ENCODE results near the gene VPS35L. TPM values are rescaled to one million over a fixed set of nuclear protein-coding genes. Genes with fewer than 3 reads are reported as not detected.

VPS35L gene
- total RNA-seq, 2 experiments from 2014 or later, result 25.8 to 28.3 TPM

DNA sequence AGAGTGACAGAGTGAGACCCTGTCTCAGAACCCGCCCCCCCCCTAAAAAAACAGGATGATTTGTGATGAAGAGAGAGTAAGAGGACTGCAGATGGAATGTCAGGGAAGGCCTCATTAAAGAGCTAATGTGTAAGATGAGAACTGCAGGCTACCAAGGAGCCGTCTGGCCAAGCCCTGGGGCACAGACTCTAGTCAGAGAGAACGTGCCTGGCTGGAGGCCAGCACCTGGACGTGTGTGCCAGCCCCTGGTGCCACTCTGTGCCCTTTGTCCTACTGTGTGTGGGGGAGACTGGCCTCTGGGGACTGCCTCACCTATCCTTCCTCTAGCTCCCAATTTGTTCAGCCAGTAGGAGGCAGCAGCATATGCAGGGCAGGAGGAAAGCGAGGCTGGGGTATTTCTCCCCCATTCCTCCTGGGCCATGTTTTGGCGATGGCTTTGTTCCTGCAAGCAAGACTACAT, 125.4 kb downstream of the VPS35L start:
- Mint-ChIP-seq H3K4me1 (ENCODE audit: low read depth) (no peaks in the 10 kb centered on the region), H3K36me3 (ENCODE audit: low read depth) (peaks cover 68% of the 10 kb centered on the region), H3K27me3 (no peaks in the 10 kb centered on the region), H3K4me3 (no peak overlapping the region), H3K27ac (no peak overlapping the region), H3K9me3 (no peaks in the 10 kb centered on the region)
- Histone ChIP-seq H3K27me3 (ENCODE audit: control insufficient read depth in 1 of 2, insufficient read depth in 2 of 2, low read length in 2 of 2) (no peaks in the 10 kb centered on the region), H3K9me3 (ENCODE audit: control insufficient read depth in 1 of 2, insufficient read depth in 1 of 2, low read length in 2 of 2) (peaks cover 4 to 5% of the 10 kb centered on the region in 2 experiments), H3K36me3 (ENCODE audit: insufficient read depth, low read length) (peaks cover 46% of the 10 kb centered on the region), H3K27ac (ENCODE audit: low read depth in 1 of 2, low read length in 2 of 2) (no peak overlapping the region), H3K4me3 (ENCODE audit: low read length) (no peak overlapping the region), H3K4me1 (ENCODE audit: insufficient read depth, low read length) (no peaks in the 10 kb centered on the region)
- intact Hi-C loops (cut with DNase I, micrococcal nuclease), result no loop called here
- DNase-seq, result no peak
- TF ChIP-seq CTCF (IDR thresholded peaks at IDR 0.05), result no peak
- no peak for ATAC-seq (ENCODE audit: poor library complexity)
- POLR2A ChIA-PET, result interaction anchor here (0.6 to 1.4 kb wide), 2 partner anchors 204 to 297 kb away, joined by 3 to 4 read pairs; partner anchors contain the start of gene GPRC5B
- CTCF ChIA-PET, result interaction anchor here (0.6 kb wide), 1 partner anchor 64 kb away, joined by 3 read pairs; no protein-coding TSS in a partner anchor

DNA sequence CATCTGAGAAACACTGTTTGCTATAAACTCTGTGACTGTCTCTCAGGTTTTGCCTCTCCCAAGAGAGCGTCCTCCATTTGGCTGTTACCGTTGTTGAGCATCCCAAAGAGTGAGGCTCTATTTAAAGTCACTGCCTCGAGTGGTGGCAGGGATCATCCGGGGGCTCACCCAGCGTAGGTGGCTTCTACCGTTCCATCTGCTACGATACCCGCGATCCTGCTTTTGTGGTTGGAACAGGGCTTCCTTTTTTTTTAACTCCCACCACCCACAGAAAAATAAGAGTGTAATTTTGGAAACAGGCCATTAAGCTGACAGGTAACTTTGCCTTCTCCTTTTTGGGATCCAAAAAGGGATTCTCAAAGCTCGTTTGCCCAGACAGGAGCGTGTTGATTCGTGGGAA, 126.1 kb downstream of the VPS35L start:
- DNase-seq (no peak), ATAC-seq (ENCODE audit: poor library complexity) (no peak)
- Histone ChIP-seq H3K9me3 (ENCODE audit: control insufficient read depth in 1 of 2, insufficient read depth in 1 of 2, low read length in 2 of 2) (peaks cover 4 to 5% of the 10 kb centered on the region in 2 experiments), H3K4me3 (ENCODE audit: low read length) (no peak overlapping the region), H3K27me3 (ENCODE audit: control insufficient read depth in 1 of 2, insufficient read depth in 2 of 2, low read length in 2 of 2) (no peaks in the 10 kb centered on the region), H3K4me1 (ENCODE audit: insufficient read depth, low read length) (no peaks in the 10 kb centered on the region), H3K36me3 (ENCODE audit: insufficient read depth, low read length) (peaks cover 52% of the 10 kb centered on the region), H3K27ac (ENCODE audit: low read depth in 1 of 2, low read length in 2 of 2) (no peak overlapping the region)
- Mint-ChIP-seq H3K4me3 (no peak overlapping the region), H3K36me3 (ENCODE audit: low read depth) (peaks cover 68% of the 10 kb centered on the region), H3K27me3 (no peaks in the 10 kb centered on the region), H3K4me1 (ENCODE audit: low read depth) (peaks cover 4% of the 10 kb centered on the region), H3K27ac (no peak overlapping the region), H3K9me3 (no peaks in the 10 kb centered on the region)
- no peak for TF ChIP-seq CTCF (IDR thresholded peaks at IDR 0.05)
- CTCF ChIA-PET, result no interaction called here
- intact Hi-C loops (cut with DNase I, micrococcal nuclease), result no loop called here
- POLR2A ChIA-PET, result interaction anchor here (1.4 kb wide), 1 partner anchor 203 kb away, joined by 3 read pairs; the partner anchor contains the start of gene GPRC5B

DNA sequence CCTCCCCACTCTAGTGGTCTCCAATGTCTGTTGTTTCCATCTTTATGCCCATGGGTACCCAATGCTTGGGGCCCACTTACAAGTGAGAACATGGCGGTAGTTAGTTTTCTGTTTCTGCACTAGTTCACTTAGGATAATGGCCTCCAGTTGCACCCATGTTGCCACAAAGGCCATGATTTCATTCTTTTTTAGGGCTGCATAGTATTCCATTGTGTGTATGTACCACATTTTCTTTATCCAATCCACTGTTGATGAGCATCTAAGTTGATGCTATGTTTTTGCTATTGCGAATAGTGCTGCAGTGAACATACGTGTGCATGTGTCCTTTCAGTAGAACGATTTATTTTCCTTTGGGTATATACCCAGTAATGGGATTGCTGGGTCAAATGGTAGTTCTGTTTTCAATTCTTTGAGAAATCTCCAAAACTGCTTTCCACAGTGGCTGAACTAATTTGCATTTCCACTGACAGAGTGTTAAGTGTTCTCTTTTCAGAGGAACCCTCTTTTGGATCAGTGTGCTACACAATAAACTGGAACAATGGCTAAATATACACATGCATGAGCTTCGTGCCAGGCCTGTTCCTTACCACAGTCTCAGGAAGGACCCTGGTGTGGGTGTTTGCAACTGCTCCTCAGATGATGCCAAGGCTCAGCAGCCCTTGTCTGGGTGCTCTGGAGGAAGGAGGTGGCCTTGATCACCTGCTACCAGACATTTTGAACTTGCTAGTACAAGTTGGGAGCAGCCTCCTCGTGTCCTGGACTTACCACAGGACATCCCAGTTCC, 128.1 kb downstream of the VPS35L start:
- intact Hi-C loops (cut with DNase I, micrococcal nuclease), result no loop called here
- peaks cover 61% of the 10 kb centered on the region for H3K36me3 ChIP-seq (ENCODE audit: insufficient read depth, low read length)
- peaks cover 76% of the 10 kb centered on the region for H3K36me3 Mint-ChIP-seq (ENCODE audit: low read depth)

More for the DNA sequence above, 128.1 kb downstream of the VPS35L start:
- DNase-seq (no peak), ATAC-seq (ENCODE audit: poor library complexity) (no peak)
- H3K9me3 ChIP-seq (ENCODE audit: control insufficient read depth in 1 of 2, insufficient read depth in 1 of 2, low read length in 2 of 2), result peaks cover 4 to 5% of the 10 kb centered on the region in 2 experiments
- Mint-ChIP-seq H3K9me3 (no peaks in the 10 kb centered on the region), H3K4me1 (ENCODE audit: low read depth) (peaks cover 19% of the 10 kb centered on the region), H3K4me3 (no peak overlapping the region), H3K27me3 (no peaks in the 10 kb centered on the region), H3K27ac (no peak overlapping the region)
- no peak overlapping the region for H3K4me3 ChIP-seq (ENCODE audit: low read length)
- H3K4me1 ChIP-seq (ENCODE audit: insufficient read depth, low read length), result peaks cover 10% of the 10 kb centered on the region
- no peak overlapping the region for H3K27ac ChIP-seq (ENCODE audit: low read depth in 1 of 2, low read length in 2 of 2)
- ChIA-PET POLR2A (no interaction called here), CTCF (no interaction called here)
- no peak for TF ChIP-seq CTCF (IDR thresholded peaks at IDR 0.05)
- H3K27me3 ChIP-seq (ENCODE audit: control insufficient read depth in 1 of 2, insufficient read depth in 2 of 2, low read length in 2 of 2), result no peaks in the 10 kb centered on the region

Data from CD4-positive, alpha-beta T cell (primary cell).